ENCODE data around the gene OR2B6. TPM values are rescaled to one million over a fixed set of nuclear protein-coding genes. Genes with fewer than 3 reads are reported as not detected.

OR2B6 gene
- total and polyA plus RNA-seq, 12 donors, result not detected

- no peak for TF ChIP-seq CTCF (IDR thresholded peaks at IDR 0.05)
- Histone ChIP-seq H3K4me1 (no peaks in the 10 kb centered on the region), H3K36me3 (no peaks in the 10 kb centered on the region), H3K27me3 (peaks cover 0 to 34% (median 9%) of the 10 kb centered on the region in 7 donors), H3K9me3 (no peaks in the 10 kb centered on the region), H3K4me3 (no peak overlapping the region), H3K27ac (no peak overlapping the region)
- 37 to 43% methylated on average over 8 of the region's 8 CpGs for whole genome bisulfite sequencing, 2 donors
- ATAC-seq (no peak), DNase-seq (no peak)
- intact Hi-C loops (cut with DNase I), result no loop called here
Observed at GRCh38 chr6:27977387-27977786, 20.3 kb downstream of the OR2B6 start.

GRCh38 chr6:27978705-27979104, 21.7 kb downstream of the OR2B6 start:
- intact Hi-C loops (cut with DNase I), result no loop called here

GRCh38 chr6:27980111-27980510, 23.1 kb downstream of the OR2B6 start:
- no peak for DNase-seq
- H3K9me3 ChIP-seq, result no peaks in the 10 kb centered on the region
- H3K36me3 ChIP-seq, result no peaks in the 10 kb centered on the region
- TF ChIP-seq CTCF (IDR thresholded peaks at IDR 0.05), result no peak
- no peak overlapping the region for H3K27ac ChIP-seq
- intact Hi-C loops (cut with DNase I), result no loop called here
- no peak overlapping the region for H3K4me3 ChIP-seq
- ATAC-seq, result no peak
- 26 to 33% methylated on average over 1 of the region's 1 CpG for WGBS, 2 donors
- no peaks in the 10 kb centered on the region for H3K4me1 ChIP-seq
- peaks cover 0 to 28% (median 13%) of the 10 kb centered on the region in 7 donors for H3K27me3 ChIP-seq

More at GRCh38 chr6:27978705-27979104, 21.7 kb downstream of the OR2B6 start:
- Histone ChIP-seq H3K4me3 (no peak overlapping the region), H3K4me1 (no peaks in the 10 kb centered on the region), H3K9me3 (no peaks in the 10 kb centered on the region), H3K27me3 (peaks cover 0 to 34% (median 9%) of the 10 kb centered on the region in 7 donors), H3K36me3 (no peaks in the 10 kb centered on the region), H3K27ac (no peak overlapping the region)
- TF ChIP-seq CTCF (IDR thresholded peaks at IDR 0.05), result no peak
- no peak for ATAC-seq
- no peak for DNase-seq

GRCh38 chr6:27986928-27987725, 30.1 kb downstream of the OR2B6 start:
- Histone ChIP-seq H3K4me3 (no peak overlapping the region), H3K36me3 (no peaks in the 10 kb centered on the region), H3K27me3 (peaks cover 0 to 29% (median 12%) of the 10 kb centered on the region in 7 donors), H3K4me1 (no peaks in the 10 kb centered on the region), H3K9me3 (no peaks in the 10 kb centered on the region), H3K27ac (no peak overlapping the region)
- DNase-seq (no peak), ATAC-seq (no peak)
- WGBS, 2 donors, result 32 to 33% methylated on average over 2 of the region's 2 CpGs
- no peak for TF ChIP-seq CTCF (IDR thresholded peaks at IDR 0.05)
- intact Hi-C loops (cut with DNase I), result no loop called here

Measured in heart right ventricle (tissue), 16 donors.